ENCODE results near the gene BBS12. TPM values are rescaled to one million over a fixed set of nuclear protein-coding genes. Genes with fewer than 3 reads are reported as not detected.

BBS12 gene
- total RNA-seq, 4 donors from 2014 or later: 3.2 to 5.7 (median 3.7) TPM

GRCh38 chr4:122747883-122748282 is 15.4 kb downstream of the BBS12 start:
- no peak for TF ChIP-seq CTCF (IDR thresholded peaks at IDR 0.05)
- ATAC-seq (ENCODE audit: low FRiP score) (no peak), DNase-seq (ENCODE audit: low spot score) (no peak)

GRCh38 chr4:122749704-122750454 is 17.4 kb downstream of the BBS12 start:
- no peak for TF ChIP-seq CTCF (IDR thresholded peaks at IDR 0.05)
- DNase-seq (ENCODE audit: low spot score) (no peak), ATAC-seq (ENCODE audit: low FRiP score) (no peak)

GRCh38 chr4:122755675-122756074 is 23.2 kb downstream of the BBS12 start:
- TF ChIP-seq CTCF (IDR thresholded peaks at IDR 0.05): no peak
- ATAC-seq (ENCODE audit: low FRiP score): no peak
- no peak for DNase-seq (ENCODE audit: low spot score)

GRCh38 chr4:122758033-122758432 is 25.5 kb downstream of the BBS12 start:
- DNase-seq (ENCODE audit: low spot score): no peak
- TF ChIP-seq CTCF (IDR thresholded peaks at IDR 0.05): peak in 1 of 3 donors; percentile 25
- no peak for ATAC-seq (ENCODE audit: low FRiP score)

- no peak for DNase-seq (ENCODE audit: low spot score)
- no peak for ATAC-seq (ENCODE audit: low FRiP score)
- TF ChIP-seq CTCF (IDR thresholded peaks at IDR 0.05): no peak
Observed at GRCh38 chr4:122759639-122760310, 27.3 kb downstream of the BBS12 start.

GRCh38 chr4:122762520-122762919 is 30.0 kb downstream of the BBS12 start:
- no peak for TF ChIP-seq CTCF (IDR thresholded peaks at IDR 0.05)
- no peak for ATAC-seq (ENCODE audit: low FRiP score)
- DNase-seq (ENCODE audit: low spot score): no peak

Measured in omental fat pad (tissue), 4 donors.